HG02943 (cell line): Measurements from ENCODE around the gene CIC.

ENCODE experiments used
- ATAC-seq: cut with Tn5 transposase; IDR thresholded peaks from one replicate; pipeline ENCODE4 v1.9.1; 2021; ENCODE audit warnings: mild to moderate bottlenecking, low read depth, moderate library complexity; ENCODE audit not compliant: unreplicated experiment

Gene CIC

GRCh38 chr19:42301646-42302203 lies 32.7 kb downstream of the CIC start, which contains the start of gene PRR19:
Gene PRR19 (plus strand): TSS chr19:42302132. CDS start chr19:42309585, 7,453 bp downstream.
- no peak for ATAC-seq

DNA sequence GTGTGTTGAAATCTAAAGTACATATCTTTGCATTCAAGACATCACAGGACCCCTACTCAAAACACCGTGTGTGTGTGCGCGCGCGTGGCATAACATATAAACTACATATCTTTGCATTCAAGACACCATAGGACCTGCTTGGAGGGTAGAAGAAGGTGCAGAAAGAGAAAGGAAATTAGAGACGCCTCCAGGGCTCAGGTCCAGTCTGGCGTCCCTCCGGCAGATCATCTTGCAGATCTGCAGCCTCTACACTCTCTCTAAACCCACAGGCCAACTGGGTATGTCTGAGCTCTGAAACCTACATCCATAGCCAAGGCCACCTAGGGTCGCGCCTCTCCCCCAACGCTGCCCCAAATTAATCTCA lies 34.0 kb downstream of the CIC start:
- ATAC-seq, result no peak

- ATAC-seq, result no peak
Observed at GRCh38 chr19:42303876-42304275, 34.8 kb downstream of the CIC start.

DNA sequence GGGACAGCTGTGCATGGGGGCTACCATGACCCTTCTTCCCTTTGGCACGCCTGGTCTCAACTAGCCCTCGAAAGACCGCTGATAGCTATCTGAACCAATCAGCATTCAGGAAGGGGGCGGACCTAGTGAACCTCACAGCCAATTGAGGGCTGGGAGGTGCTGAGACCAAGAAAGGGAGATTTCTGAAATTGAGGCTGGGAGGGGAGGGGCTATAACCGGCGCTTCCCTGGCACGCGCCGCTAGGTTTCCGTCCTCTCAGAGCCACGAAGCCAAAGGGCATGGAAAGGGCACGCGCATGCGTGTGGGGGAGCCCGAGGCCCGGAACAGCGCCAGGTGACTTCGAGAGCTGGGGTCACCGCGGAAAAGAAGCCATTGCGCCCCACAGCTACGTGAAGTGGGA lies 37.6 kb downstream of the CIC start:
- no peak for ATAC-seq

DNA sequence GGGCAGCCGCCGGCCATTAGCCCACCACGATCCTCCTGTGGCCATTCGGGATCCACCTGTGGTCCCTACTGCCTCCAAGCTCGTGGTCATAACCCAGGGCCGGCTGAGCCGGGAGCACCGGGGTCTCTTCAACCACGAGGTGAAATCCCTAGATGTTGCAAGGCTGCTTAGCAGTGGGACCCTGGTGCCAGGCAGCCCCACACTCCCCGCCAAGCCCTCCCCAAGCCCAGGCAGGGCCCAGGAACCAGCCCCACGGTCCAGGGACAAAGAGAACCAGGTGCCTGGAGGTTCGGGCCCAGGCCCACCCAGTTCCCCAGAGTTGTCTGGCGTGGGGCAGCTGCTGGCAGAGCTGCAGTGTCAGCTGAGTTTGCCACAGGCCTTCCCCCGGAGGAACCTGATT lies 40.6 kb downstream of the CIC start:
- ATAC-seq, result no peak

DNA sequence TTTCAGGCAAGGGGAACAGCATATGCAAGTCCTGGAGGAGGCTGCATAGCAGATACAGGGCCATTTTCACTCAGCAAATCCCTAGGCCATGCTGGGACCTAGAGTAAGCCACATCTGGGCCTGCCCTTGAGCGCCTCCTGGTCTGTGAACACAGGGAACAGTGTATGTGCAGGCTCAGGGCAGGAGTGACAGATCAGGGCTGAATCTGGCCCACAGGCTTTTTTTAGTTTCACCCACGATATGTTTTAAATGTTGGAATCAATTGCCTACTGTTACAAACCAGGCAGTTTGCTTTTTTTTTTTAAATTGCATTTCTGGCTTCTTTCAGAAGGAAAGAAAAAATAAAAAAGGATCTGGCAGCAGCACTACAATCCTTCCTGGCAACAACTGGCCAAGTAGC lies 42.6 kb downstream of the CIC start:
- ATAC-seq, result no peak

DNA sequence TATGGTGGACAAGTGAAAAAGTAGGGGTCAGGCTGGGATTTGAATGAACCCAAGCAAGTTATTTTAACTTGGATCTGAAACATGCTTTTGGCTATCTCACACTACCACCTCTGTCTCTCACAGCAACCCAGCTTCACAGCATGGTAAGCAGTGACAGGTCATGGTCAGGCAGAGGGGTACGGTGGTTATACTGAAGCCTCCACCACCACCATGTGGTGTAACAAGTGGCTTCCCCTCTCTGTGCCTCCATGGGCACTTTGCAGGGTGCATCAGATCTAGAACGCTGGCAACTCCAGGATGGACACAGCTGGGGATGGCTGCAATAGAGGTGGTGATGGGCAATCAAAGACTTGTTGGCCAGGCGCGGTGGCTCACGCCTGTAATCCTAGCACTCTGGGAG lies 43.3 kb downstream of the CIC start:
- ATAC-seq, result no peak

DNA sequence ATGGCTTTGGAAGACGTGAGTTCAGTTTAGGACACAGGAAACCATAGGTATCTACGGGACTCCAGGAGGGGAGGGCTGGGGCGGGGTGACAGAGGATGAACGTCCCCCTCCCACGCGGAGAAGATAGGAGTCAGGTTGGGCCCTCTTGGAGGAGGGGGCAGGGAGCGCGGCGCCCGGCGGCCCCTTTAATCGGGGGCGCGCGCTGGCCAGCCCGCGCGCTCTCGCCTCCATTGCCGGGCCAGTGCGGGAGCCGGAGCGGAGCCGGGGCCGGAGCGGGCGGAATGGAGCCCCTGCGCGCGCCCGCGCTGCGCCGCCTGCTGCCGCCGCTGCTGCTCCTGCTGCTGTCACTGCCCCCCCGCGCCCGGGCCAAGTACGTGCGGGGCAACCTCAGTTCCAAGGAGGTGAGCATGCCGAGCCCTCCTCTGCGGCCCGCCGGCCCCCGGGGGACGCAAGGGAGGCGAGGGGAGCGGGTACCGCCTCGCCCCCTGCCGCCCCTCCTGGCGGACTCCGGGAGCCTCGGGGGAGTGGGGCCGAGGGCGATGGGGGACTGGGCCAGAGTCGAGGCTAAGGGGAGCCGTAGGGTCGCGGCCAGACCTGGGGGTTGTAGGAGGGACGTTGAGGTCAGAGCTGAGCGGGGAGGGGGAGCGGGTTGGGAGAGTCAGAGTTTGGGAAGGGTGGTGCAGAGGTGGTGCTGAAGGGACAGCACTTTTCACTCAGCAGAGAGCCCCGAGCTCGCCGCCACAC lies 44.2 kb downstream of the CIC start, which contains the start of gene TMEM145:
Gene TMEM145 (plus strand): TSS at position 214 of the 744 bp plus-strand sequence. CDS start 68 bp downstream, at position 282.
- ATAC-seq, result no peak

- no peak for ATAC-seq
Observed at GRCh38 chr19:42313840-42314755, 45.0 kb downstream of the CIC start.

- ATAC-seq, result no peak
Observed at GRCh38 chr19:42315024-42315423, 46.0 kb downstream of the CIC start.

- no peak for ATAC-seq
Observed at GRCh38 chr19:42316223-42317211, 47.5 kb downstream of the CIC start.

DNA sequence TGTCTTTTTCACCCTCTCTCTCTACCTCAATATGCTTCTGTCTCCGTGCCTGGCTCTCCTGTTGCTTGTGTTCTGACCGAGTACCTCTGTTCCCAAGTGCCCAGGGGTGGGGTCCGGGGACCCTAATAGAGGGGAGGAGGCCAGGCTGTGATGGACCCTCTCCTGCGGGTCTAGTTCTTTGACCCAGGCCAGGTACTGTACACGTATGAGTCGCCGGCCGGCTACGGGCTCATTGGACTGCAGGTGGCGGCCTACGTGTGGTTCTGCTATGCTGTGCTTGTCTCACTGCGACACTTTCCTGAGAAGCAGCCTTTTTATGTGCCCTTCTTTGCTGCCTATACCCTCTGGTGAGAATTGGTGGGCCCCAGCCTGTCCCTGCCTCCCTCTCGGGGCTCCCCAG lies 48.5 kb downstream of the CIC start:
- ATAC-seq, result no peak

DNA sequence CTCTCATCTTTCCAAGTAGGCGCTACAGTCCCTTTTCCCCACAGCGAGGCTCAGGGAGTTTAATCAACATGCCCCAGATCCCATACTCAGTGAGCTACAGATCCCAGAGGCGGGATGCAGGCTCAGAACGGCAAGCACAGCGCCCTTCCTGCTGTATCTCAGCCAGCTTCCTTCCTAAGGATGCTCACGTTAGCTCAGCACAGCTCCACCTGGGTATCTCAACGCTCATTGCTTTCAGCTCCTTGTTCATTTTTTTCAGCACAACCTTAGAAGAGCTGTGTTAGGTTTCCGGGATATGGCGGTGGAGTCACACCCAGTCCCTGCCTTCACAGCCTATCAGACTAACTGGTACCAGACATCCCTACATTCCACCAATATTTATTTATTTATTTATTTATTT lies 53.3 kb downstream of the CIC start:
- ATAC-seq, result no peak

GRCh38 chr19:42323473-42323851 lies 54.4 kb downstream of the CIC start:
- no peak for ATAC-seq

- no peak for ATAC-seq
Observed at GRCh38 chr19:42323852-42324654, 55.0 kb downstream of the CIC start.

DNA sequence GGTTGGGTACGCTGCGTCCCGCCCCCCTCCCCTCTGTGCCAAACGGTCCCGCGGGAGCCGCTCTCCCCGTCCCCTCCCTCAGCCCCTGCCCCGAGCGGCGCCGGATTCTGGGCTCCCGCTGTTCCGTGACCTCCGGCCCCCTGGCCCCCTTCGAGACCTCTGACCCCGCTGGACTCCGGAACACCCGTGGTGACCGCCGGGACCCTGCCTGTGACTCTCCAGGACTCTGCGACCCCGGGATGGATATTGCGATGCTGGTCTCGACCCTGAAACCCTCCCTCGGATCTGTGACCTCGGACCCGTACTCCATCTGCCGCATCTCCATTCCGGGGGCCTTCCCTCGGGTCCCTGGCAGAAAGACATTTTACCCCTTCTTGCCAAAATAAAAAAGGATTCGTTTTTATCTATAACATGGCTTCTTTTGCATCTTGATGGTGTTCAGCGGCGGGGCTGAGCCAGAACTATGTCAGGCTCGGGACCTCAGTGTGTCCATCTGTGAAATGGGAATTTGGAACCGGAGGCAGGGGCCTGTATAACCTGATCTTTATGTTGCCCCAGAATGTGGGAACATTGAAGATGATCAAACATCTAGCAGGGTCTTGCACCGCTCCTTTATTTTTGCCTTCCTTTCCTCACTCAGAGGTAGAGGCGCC lies 55.7 kb downstream of the CIC start:
- no peak for ATAC-seq

DNA sequence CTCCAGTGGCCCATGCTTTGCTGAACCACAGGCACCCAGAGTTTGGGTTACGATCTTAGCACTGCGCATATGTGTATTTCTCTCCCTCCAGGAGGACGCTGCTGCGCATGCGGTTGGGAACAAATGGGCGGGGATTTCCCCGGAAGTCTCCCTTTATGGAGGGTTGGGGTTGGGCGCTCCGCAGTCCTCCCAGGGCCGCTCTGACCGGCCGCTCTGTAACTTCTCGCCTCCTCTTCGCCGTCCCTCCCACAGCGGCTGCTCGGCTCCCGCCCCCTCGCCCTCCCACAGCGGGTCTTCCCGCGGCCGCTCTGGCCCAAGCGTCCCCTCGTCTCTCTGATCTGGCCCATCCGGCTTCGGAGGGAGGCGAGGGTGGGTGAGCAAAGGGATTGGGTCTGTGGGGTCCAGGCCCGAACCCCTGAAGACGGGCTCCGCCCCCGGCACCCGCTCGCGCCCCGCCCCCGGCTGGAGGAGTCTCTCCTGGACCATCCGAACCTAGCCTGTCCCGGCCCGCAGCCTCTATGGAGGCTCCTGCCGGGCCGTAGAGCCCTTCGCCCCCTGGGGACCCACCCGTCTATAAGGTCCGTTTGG lies 56.4 kb downstream of the CIC start, which contains the start of gene MEGF8:
Gene MEGF8 (plus strand): TSS at position 328 of the 588 bp plus-strand sequence. CDS start 609 bp downstream, outside the sequence.
- peak; percentile 93 for ATAC-seq
